Fibroblast of skin of right quadriceps (primary cell): ENCODE measurements around the gene UBAP1.
A peak's percentile ranks its signal among the peaks of the same experiment; 100 is the strongest.
"Not testable (repeated sequence)": the region's sequence is repeated elsewhere in the genome, so short reads cannot be mapped to it uniquely, and the experiment has no call there.

Experiments used
- DNase-seq: peaks from one replicate; pipeline ENCODE4 v3.0.0-alpha.2; 2013

UBAP1 gene

DNA sequence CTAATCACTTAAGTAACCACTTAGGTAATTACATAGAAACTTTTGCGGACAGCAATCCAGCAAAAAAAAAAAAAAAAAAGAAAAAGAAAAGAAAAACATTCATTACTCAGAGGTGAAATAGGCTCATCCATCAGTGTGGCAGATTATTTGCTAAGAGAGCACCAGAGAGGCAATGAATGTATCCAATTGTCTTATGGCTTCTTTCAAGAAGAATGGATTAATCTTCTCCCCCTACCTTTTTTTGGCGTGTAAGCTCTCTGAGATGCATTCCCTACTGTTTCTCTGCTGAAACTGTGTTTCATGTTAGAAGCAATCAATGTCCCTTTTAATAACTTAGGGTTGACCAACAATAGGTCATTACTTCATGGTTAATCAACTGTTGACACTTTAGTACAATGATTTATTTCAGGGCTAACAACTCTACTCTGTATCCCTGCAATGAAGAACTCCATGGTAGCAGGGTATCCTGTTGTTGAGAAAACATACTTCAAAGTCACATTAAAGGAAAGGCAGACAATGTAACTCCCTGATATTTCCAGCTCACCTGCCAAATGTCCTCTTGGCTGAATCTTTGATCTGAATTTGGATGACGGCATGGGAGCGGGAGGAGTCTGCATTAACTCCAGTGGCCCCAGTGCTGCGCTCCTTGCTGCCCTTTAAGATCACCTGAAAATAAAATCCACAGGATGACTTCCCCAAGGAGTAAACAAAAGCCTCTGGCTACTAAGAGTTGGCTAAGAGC, 92.6 kb downstream of the UBAP1 start:
- DNase-seq = no peak

- peak; percentile 37 for DNase-seq
Measured at GRCh38 chr9:34272101-34272541, 93.3 kb downstream of the UBAP1 start.

DNA sequence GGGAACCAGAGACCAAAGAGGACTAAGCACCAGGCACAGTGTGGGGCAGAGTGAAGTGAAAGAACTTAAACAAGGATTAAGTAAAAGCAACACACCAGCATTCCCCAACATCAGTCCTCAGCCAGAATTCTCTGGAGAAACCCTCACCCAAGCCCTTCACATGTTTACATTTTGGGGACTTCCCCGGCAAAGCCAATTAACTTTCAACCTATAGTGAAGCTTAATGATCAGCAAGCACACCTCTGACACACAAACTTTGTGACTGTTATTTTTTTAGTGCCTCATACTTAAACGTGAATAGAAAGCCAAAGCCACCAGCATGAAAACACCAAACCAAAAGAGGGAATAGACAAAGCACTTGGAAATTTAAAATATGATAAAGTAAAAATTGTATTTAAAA, 94.7 kb downstream of the UBAP1 start:
- DNase-seq = not testable (repeated sequence)

DNA sequence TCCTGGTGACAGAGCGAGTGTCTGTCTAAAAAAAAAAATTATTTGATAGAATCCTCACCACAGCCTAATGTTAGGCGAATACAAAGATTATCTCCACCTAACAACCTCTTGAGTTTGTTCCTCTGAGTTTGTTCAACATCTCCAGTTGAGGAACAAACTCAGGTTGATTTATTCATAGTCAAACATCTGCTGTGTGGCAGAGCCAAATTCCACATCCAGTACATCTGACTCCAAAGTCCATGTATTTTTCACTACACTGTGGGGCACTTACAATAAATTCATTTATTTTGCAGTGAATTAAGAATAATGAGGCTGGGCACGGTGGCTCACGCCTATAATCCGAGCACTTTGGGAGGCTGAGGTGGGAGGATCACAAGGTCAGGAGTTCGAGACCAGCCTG, 97.0 kb downstream of the UBAP1 start:
- no peak for DNase-seq

GRCh38 chr9:34276772-34277171, 97.9 kb downstream of the UBAP1 start:
- no peak for DNase-seq

GRCh38 chr9:34279411-34279810, 100.6 kb downstream of the UBAP1 start:
- DNase-seq = no peak

- no peak for DNase-seq
Measured at GRCh38 chr9:34282096-34282495, 103.3 kb downstream of the UBAP1 start.

DNA sequence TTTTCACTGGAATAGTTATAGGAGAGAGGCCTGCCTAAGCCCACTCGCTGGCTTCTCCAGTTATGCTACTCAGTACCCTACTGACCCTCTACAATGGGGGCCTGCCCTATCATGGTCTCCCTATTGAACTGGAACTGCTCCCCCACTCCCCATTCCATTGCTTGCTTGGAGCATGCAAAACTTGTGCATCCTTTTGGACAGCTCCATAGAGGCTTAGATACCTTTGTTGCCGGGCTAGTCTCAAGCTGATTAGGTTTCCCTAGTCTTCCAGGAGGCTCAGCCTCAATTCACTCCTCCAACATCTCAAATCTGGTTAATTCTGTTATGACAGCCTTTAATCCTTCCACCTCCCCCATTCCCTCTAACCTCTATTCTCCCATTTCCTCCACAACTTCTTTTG, 110.3 kb downstream of the UBAP1 start:
- no peak for DNase-seq

DNA sequence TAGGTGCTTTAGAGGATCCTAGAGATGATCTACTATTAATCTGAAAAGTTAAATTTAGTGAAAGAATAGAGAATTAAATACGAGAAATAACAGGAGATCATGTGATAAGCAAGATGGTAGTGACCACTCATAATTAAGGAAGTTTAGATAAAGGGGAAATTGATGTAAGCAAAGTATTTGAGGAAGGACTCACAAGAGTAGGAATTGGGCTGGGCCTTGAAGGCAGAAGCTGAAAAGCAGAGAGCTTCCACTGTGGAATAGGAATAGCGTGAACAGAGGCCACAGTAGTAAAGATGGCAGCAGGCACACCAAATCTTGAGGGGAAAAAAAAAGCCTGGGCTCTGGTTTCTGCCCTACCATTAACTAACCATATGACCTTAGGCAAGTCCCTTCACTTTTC, 112.2 kb downstream of the UBAP1 start:
- DNase-seq = no peak

DNA sequence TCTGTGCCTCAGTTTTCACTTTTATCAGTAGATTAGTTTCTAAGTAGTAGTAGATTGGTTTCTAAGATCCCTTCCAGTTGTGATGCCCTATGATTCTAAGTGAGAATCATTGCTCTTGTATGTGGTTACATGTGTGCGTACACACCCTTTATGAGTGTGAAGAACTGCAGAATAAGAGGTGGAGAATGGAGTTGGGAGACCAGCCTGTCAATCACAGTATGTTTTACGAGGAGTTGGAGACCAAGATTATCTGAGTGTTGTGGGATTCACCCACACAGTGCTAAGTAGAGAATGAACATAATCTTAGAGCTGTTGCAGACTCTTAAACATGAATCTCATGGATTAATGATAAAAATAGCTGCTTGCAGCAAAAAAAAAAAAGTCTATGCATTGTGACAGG, 112.6 kb downstream of the UBAP1 start:
- DNase-seq = no peak

GRCh38 chr9:34292552-34292951, 113.7 kb downstream of the UBAP1 start:
- no peak for DNase-seq

DNA sequence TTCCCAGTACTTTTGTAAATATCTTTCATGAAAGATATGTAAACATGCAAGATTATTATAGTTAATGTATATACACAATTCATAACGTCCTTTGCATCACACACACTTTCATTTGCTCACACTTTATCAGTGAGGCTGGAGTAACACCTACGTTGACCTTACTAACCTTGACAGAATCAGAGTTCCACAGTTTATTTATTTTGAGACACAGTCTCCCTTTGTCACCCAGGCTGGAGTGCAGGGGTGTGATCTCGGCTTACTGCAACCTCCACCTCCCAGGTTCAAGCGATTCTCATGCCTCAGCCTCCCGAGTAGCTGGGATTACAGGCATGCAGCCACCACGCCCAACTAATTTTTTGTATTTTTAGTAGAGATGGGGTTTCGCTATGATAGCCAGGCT, 122.2 kb downstream of the UBAP1 start:
- not testable (repeated sequence) for DNase-seq
